Left cardiac atrium (tissue), 4 donors: ENCODE measurements around the gene SMYD4. TPM values are rescaled to one million over a fixed set of nuclear protein-coding genes. Genes with fewer than 3 reads are reported as not detected.
"Not testable (repeated sequence)": the region's sequence is repeated elsewhere in the genome, so short reads cannot be mapped to it uniquely, and the experiment has no call there.

Experiments
- ATAC-seq, 2 donors: fragments of 200-7000 bp; cut with Tn5 transposase; one replicate each; pipeline ENCODE4 v1.9.1; 2020; ENCODE audit warnings: mild to moderate bottlenecking in 2 of 2, moderate library complexity in 2 of 2
- DNase-seq: peaks from one replicate; pipeline ENCODE4 v3.0.0-alpha.2; 2020
- intact Hi-C, 2 donors: fragments of 100-400 bp; cut with DNase I; formaldehyde crosslinking; loops; one replicate each; pipeline versions ENCODE4 v1.14.1 to v1.15.1; 2022 to 2023
- total RNA-seq, 2 donors: library from RNA; stranded (reverse); fragmentation: NEBNext Ultra II Directional; extraction: Animal tissue kit (Norgen Biotek cat#: 25700); gene quantifications; one replicate each; pipeline ENCODE4 v1.2.1, GENCODE V29; 2021
- donor health status: DM: no; HTN: yes; CAD: no.
- donor health status: DM: no; HTN: yes; CAD: no; lungs with severe emphysema.
- donor health status: DM: yes; HTN: yes; CAD: no.
- donor health status: Dilated cardiomyopathy.

SMYD4 gene
- total RNA-seq, 2 donors from 2014 or later: 10.6 to 17.6 TPM

- DNase-seq: peak; percentile 80
- peak; percentile 7 to 75 for ATAC-seq
- intact Hi-C loops: loop anchor here (2.0 to 10.0 kb wide), 3 partner anchors 71 to 123 kb away; no protein-coding TSS in a partner anchor
Measured at GRCh38 chr17:1787301-1787902, 42.3 kb downstream of the SMYD4 start.

- ATAC-seq: no peak
- DNase-seq: no peak
- intact Hi-C loops: loop anchor here (2.0 to 10.0 kb wide), 3 partner anchors 70 to 122 kb away; no protein-coding TSS in a partner anchor
Measured at GRCh38 chr17:1786708-1787107, 43.0 kb downstream of the SMYD4 start.

GRCh38 chr17:1785930-1786329 lies 43.8 kb downstream of the SMYD4 start:
- peak; percentile 16 to 28 for ATAC-seq
- intact Hi-C loops: loop anchor here (2.0 to 10.0 kb wide), 3 partner anchors 69 to 121 kb away; no protein-coding TSS in a partner anchor
- DNase-seq: peak; percentile 79

GRCh38 chr17:1783834-1784611 lies 45.7 kb downstream of the SMYD4 start:
- ATAC-seq: peak; percentile 76 to 77
- intact Hi-C loops: loop anchor here in 1 of 2 donors (5.0 to 10.0 kb wide), 2 partner anchors 62 to 119 kb away; partner anchors contain the start of gene WDR81
- peak; percentile 89 for DNase-seq

GRCh38 chr17:1783271-1783670 lies 46.4 kb downstream of the SMYD4 start:
- ATAC-seq (peak in 1 of 2 donors; percentile 2), DNase-seq (peak; percentile 67)
- intact Hi-C loops: loop anchor here in 1 of 2 donors (5.0 to 10.0 kb wide), 2 partner anchors 61 to 118 kb away; partner anchors contain the start of gene WDR81

GRCh38 chr17:1782171-1782567 lies 47.5 kb downstream of the SMYD4 start:
- intact Hi-C loops: loop anchor here in 1 of 2 donors (5.0 to 10.0 kb wide), 2 partner anchors 60 to 117 kb away; partner anchors contain the start of gene WDR81
- no peak for DNase-seq
- no peak for ATAC-seq

GRCh38 chr17:1779571-1780131 lies 50.1 kb downstream of the SMYD4 start:
- peak; percentile 45 to 56 for ATAC-seq
- peak; percentile 85 for DNase-seq
- intact Hi-C loops: loop anchor here (5.0 to 10.0 kb wide), 3 partner anchors 57 to 115 kb away; partner anchors contain the start of gene WDR81 (in 1 of the 2)

GRCh38 chr17:1776857-1777256 lies 52.8 kb downstream of the SMYD4 start:
- intact Hi-C loops: loop anchor here in 1 of 2 donors (5.0 kb wide), 1 partner anchor 105 kb away; no protein-coding TSS in a partner anchor
- DNase-seq (no peak), ATAC-seq (no peak)

GRCh38 chr17:1776328-1776727 lies 53.4 kb downstream of the SMYD4 start:
- ATAC-seq (no peak), DNase-seq (no peak)
- intact Hi-C loops: loop anchor here in 1 of 2 donors (5.0 kb wide), 1 partner anchor 104 kb away; no protein-coding TSS in a partner anchor

- ATAC-seq (no peak), DNase-seq (no peak)
- intact Hi-C loops: loop anchor here in 1 of 2 donors (5.0 kb wide), 1 partner anchor 102 kb away; no protein-coding TSS in a partner anchor
Measured at GRCh38 chr17:1774390-1775176, 55.1 kb downstream of the SMYD4 start.

GRCh38 chr17:1773696-1774181 lies 56.0 kb downstream of the SMYD4 start:
- DNase-seq (peak; percentile 63), ATAC-seq (peak; percentile 24 to 60)
- intact Hi-C loops: no loop called here

- intact Hi-C loops, DNase-seq: not testable (repeated sequence)
- peak; percentile 51 to 64 for ATAC-seq
Measured at GRCh38 chr17:1773000-1773695, 56.6 kb downstream of the SMYD4 start.

- no peak for DNase-seq
- ATAC-seq: no peak
- intact Hi-C loops: no loop called here
Measured at GRCh38 chr17:1769822-1770477, 59.8 kb downstream of the SMYD4 start.

- intact Hi-C loops: no loop called here
- DNase-seq (no peak), ATAC-seq (no peak)
Measured at GRCh38 chr17:1767358-1767757, 62.3 kb downstream of the SMYD4 start.

- no peak for ATAC-seq
- DNase-seq: peak; percentile 79
- intact Hi-C loops: no loop called here
Measured at GRCh38 chr17:1766382-1767135, 63.1 kb downstream of the SMYD4 start.

GRCh38 chr17:1765576-1765975 lies 64.1 kb downstream of the SMYD4 start:
- intact Hi-C loops: no loop called here
- DNase-seq (no peak), ATAC-seq (no peak)

GRCh38 chr17:1764705-1765104 lies 65.0 kb downstream of the SMYD4 start:
- intact Hi-C loops, DNase-seq, ATAC-seq: not testable (repeated sequence)
